Measurements from ENCODE around the gene ALG14. TPM values are rescaled to one million over a fixed set of nuclear protein-coding genes. Genes with fewer than 3 reads are reported as not detected.

ALG14 gene
- total and polyA plus RNA-seq, 4 experiments from 2014 or later, result 1.1 to 6.8 (median 3.7) TPM

DNA sequence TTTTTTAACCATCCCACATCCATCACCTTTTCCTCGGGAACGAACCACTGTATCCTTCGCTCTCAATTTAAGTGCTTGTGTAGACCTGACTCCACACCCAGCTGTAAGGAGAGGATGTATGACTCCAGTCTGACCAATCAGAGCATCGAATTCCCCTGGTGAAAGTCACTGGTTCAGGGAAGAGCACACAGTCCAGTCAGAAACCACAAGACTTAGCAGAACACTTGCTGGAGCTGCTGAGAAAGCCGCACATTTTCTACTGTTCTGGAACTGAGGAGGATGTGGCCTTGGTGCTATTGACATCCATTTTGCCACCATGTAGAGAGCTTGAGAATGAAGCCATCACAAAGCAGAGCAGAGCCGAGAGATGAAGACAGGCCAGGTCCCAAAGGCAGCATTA is 86.0 kb downstream of the ALG14 start:
- Mint-ChIP-seq H3K4me3 (no peak overlapping the region), H3K4me1 (no peaks in the 10 kb centered on the region), H3K27ac (no peak overlapping the region), H3K27me3 (no peaks in the 10 kb centered on the region), H3K36me3 (peaks cover 0 to 14% of the 10 kb centered on the region in 2 donors), H3K9me3 (no peaks in the 10 kb centered on the region)
- ChIA-PET POLR2A (ENCODE audit: partially characterized antibody) (no interaction called here), CTCF (ENCODE audit: partially characterized antibody) (no interaction called here)
- intact Hi-C loops (cut with micrococcal nuclease), result loop anchor here (10.0 kb wide), 1 partner anchor 62 kb away; the partner anchor contains the start of gene CNN3
- DNase-seq, result no peak
- H3K27ac ChIP-seq (ENCODE audit: low read depth, low read length), result no peak overlapping the region
- H3K4me3 ChIP-seq (ENCODE audit: low read length in 2 of 2), result no peak overlapping the region
- no peaks in the 10 kb centered on the region for H3K9me3 ChIP-seq (ENCODE audit: control insufficient read depth in 1 of 2, low read length in 2 of 2)
- no peaks in the 10 kb centered on the region for H3K4me1 ChIP-seq (ENCODE audit: insufficient read depth, low read length)
- no peaks in the 10 kb centered on the region for H3K27me3 ChIP-seq (ENCODE audit: insufficient read depth, low read length)
- H3K36me3 ChIP-seq (ENCODE audit: insufficient read depth, low read length), result no peaks in the 10 kb centered on the region

DNA sequence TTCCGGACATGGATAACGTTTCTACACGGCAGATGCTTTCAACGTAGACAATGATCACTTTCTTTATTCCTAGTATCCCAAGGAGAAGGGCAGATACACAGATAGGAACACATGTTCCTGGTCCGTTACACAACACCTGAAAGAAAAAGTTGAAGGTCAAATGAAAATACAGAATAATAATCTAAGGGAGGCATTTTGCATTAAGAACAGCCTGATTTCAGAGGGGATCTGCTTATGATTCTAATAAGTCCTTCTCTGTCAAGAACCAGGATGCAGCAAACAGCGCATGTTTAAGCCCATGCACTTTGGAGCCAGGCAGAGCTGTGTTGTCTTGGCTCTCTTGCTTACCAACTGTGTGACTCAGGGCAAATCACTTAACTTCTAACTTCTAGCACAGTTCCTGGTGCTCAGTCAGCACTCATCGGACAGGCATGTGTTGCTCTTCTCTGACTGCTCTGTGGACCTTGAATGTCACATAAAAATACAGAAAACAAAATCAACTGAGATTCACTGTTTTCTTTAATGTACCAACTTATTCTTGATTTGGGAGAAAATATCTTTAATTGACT is 89.5 kb downstream of the ALG14 start:
- H3K27ac Mint-ChIP-seq, result no peak overlapping the region

DNA sequence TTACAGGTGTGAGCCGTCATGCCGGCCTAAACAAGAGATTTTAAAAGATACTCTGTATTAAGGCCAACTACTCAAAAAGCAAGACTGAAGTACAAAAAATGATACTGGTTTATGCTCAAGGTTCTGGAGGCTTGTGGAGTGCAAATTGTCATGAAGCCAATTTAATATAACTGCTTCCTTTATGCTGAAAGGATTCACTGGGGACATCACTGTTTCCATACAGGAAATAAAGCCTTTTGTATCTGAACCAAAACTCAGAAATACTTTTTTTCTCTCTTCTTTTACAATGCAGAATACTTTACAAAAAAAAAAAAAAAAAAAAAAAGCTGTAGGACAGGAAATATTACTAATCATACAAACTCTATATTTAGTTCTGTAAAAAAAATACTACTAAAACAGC is 90.4 kb downstream of the ALG14 start:
- ChIA-PET POLR2A (ENCODE audit: partially characterized antibody) (no interaction called here), CTCF (ENCODE audit: partially characterized antibody) (no interaction called here)
- Histone ChIP-seq H3K4me1 (ENCODE audit: insufficient read depth, low read length) (peaks cover 3% of the 10 kb centered on the region), H3K9me3 (ENCODE audit: control insufficient read depth in 1 of 2, low read length in 2 of 2) (no peaks in the 10 kb centered on the region), H3K4me3 (ENCODE audit: low read length in 2 of 2) (no peak overlapping the region), H3K27me3 (ENCODE audit: insufficient read depth, low read length) (no peaks in the 10 kb centered on the region), H3K27ac (ENCODE audit: low read depth, low read length) (no peak overlapping the region), H3K36me3 (ENCODE audit: insufficient read depth, low read length) (no peaks in the 10 kb centered on the region)
- Mint-ChIP-seq H3K9me3 (no peaks in the 10 kb centered on the region), H3K4me1 (peaks cover 0 to 5% (median 4%) of the 10 kb centered on the region in 4 donors), H3K27ac (no peak overlapping the region), H3K4me3 (no peak overlapping the region), H3K27me3 (no peaks in the 10 kb centered on the region), H3K36me3 (peaks cover 0 to 6% of the 10 kb centered on the region in 2 donors)
- DNase-seq, result no peak
- intact Hi-C loops (cut with micrococcal nuclease), result loop anchor here (10.0 kb wide), 1 partner anchor 58 kb away; the partner anchor contains the start of gene CNN3

More for the DNA sequence above, 89.5 kb downstream of the ALG14 start:
- Mint-ChIP-seq H3K27me3 (no peaks in the 10 kb centered on the region), H3K4me1 (peaks cover 0 to 5% (median 4%) of the 10 kb centered on the region in 4 donors), H3K36me3 (peaks cover 0 to 8% of the 10 kb centered on the region in 2 donors), H3K9me3 (no peaks in the 10 kb centered on the region), H3K4me3 (no peak overlapping the region)
- intact Hi-C loops (cut with micrococcal nuclease), result loop anchor here (10.0 kb wide), 1 partner anchor 58 kb away; the partner anchor contains the start of gene CNN3
- H3K4me1 ChIP-seq (ENCODE audit: insufficient read depth, low read length), result peaks cover 3% of the 10 kb centered on the region
- CTCF ChIA-PET (ENCODE audit: partially characterized antibody), result no interaction called here
- H3K27me3 ChIP-seq (ENCODE audit: insufficient read depth, low read length), result no peaks in the 10 kb centered on the region
- no peak for DNase-seq
- no peak overlapping the region for H3K4me3 ChIP-seq (ENCODE audit: low read length in 2 of 2)
- POLR2A ChIA-PET (ENCODE audit: partially characterized antibody), result no interaction called here
- H3K9me3 ChIP-seq (ENCODE audit: control insufficient read depth in 1 of 2, low read length in 2 of 2), result no peaks in the 10 kb centered on the region
- H3K27ac ChIP-seq (ENCODE audit: low read depth, low read length), result no peak overlapping the region
- H3K36me3 ChIP-seq (ENCODE audit: insufficient read depth, low read length), result no peaks in the 10 kb centered on the region

DNA sequence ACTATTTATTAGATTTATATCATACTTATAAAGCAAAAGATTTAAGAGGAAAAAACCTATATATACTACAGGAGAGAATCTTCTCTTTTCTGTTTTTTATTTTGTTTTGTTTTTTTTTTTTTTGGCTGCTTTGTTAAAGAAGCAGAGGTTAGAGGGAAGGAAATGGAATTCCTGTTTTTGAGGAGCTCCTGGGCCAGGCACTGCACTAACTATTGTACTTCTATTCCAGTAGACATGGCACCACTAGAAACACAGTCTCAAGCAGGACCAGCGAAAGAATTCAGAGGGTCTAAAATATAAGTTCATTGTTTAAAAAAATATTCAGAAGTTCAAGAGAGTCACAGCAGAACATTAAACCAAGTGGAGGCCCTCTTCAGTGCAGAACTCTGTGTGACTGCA is 91.2 kb downstream of the ALG14 start:
- DNase-seq, result no peak
- no peaks in the 10 kb centered on the region for H3K36me3 ChIP-seq (ENCODE audit: insufficient read depth, low read length)
- ChIA-PET POLR2A (ENCODE audit: partially characterized antibody) (no interaction called here), CTCF (ENCODE audit: partially characterized antibody) (no interaction called here)
- H3K27ac ChIP-seq (ENCODE audit: low read depth, low read length), result no peak overlapping the region
- H3K4me3 Mint-ChIP-seq, result no peak overlapping the region
- H3K27ac Mint-ChIP-seq, result no peak overlapping the region
- H3K36me3 Mint-ChIP-seq, result no peaks in the 10 kb centered on the region
- intact Hi-C loops (cut with micrococcal nuclease), result loop anchor here (10.0 kb wide), 1 partner anchor 57 kb away; the partner anchor contains the start of gene CNN3
- H3K4me1 ChIP-seq (ENCODE audit: insufficient read depth, low read length), result peaks cover 3% of the 10 kb centered on the region
- no peaks in the 10 kb centered on the region for H3K9me3 ChIP-seq (ENCODE audit: control insufficient read depth in 1 of 2, low read length in 2 of 2)
- no peak overlapping the region for H3K4me3 ChIP-seq (ENCODE audit: low read length in 2 of 2)
- H3K9me3 Mint-ChIP-seq, result no peaks in the 10 kb centered on the region
- H3K27me3 Mint-ChIP-seq, result no peaks in the 10 kb centered on the region
- H3K4me1 Mint-ChIP-seq, result peaks cover 0 to 5% (median 4%) of the 10 kb centered on the region in 4 donors
- no peaks in the 10 kb centered on the region for H3K27me3 ChIP-seq (ENCODE audit: insufficient read depth, low read length)

DNA sequence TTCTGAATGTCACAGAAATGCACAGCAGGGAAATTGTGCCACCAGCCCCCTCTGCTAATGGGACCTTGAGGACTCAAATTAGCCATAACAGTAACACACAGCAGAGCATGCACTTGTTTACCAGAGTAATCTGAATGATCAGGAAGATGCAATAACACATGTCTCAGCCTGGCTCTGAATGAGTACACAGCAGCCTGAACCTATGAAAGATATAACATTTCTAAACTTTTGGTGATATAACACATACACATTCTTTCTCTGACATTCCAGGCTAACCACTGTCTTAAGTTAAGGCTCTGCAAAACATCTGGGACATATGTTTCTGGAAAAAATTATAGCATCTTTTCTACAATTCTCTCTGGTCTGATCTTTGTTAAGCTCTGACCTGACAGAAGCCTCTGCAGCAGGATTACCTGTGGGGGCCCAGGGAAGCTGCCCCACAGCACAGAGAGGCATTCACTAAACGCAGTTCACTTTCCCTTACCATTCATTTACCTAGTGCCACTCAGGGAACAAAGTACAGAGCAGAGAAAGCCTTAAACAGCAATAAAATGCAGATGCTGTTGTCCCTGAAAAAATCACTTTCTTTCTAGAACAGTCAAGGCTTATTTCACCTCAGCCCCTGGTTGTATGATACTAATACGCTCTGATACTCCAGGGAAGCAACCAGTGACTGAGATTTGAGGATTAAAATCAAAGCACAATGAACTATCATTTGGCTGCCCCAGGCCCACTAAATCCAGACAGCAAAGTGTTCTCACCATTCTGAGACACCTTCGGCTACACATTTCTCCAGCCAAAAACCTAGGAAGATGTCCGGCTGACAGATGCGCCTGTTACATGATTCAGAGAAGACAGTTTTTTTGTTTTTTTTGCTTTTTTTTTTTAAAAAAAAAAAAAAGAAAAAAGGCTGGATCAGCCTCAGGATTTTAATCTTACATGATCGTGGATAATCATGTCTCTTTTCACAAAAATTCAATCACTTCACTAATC is 91.9 kb downstream of the ALG14 start:
- no peak for DNase-seq
- ChIA-PET POLR2A (ENCODE audit: partially characterized antibody) (no interaction called here), CTCF (ENCODE audit: partially characterized antibody) (no interaction called here)
- Mint-ChIP-seq H3K27ac (peak overlapping the region in 2 of 7 donors; percentile 30 to 31), H3K9me3 (no peaks in the 10 kb centered on the region), H3K4me3 (no peak overlapping the region), H3K4me1 (peaks cover 0 to 5% (median 4%) of the 10 kb centered on the region in 4 donors), H3K27me3 (no peaks in the 10 kb centered on the region), H3K36me3 (no peaks in the 10 kb centered on the region)
- Histone ChIP-seq H3K4me1 (ENCODE audit: insufficient read depth, low read length) (peaks cover 3% of the 10 kb centered on the region), H3K27me3 (ENCODE audit: insufficient read depth, low read length) (no peaks in the 10 kb centered on the region), H3K9me3 (ENCODE audit: control insufficient read depth in 1 of 2, low read length in 2 of 2) (no peaks in the 10 kb centered on the region), H3K36me3 (ENCODE audit: insufficient read depth, low read length) (no peaks in the 10 kb centered on the region), H3K4me3 (ENCODE audit: low read length in 2 of 2) (no peak overlapping the region), H3K27ac (ENCODE audit: low read depth, low read length) (no peak overlapping the region)
- intact Hi-C loops (cut with micrococcal nuclease), result loop anchor here (10.0 kb wide), 1 partner anchor 56 kb away; the partner anchor contains the start of gene CNN3

DNA sequence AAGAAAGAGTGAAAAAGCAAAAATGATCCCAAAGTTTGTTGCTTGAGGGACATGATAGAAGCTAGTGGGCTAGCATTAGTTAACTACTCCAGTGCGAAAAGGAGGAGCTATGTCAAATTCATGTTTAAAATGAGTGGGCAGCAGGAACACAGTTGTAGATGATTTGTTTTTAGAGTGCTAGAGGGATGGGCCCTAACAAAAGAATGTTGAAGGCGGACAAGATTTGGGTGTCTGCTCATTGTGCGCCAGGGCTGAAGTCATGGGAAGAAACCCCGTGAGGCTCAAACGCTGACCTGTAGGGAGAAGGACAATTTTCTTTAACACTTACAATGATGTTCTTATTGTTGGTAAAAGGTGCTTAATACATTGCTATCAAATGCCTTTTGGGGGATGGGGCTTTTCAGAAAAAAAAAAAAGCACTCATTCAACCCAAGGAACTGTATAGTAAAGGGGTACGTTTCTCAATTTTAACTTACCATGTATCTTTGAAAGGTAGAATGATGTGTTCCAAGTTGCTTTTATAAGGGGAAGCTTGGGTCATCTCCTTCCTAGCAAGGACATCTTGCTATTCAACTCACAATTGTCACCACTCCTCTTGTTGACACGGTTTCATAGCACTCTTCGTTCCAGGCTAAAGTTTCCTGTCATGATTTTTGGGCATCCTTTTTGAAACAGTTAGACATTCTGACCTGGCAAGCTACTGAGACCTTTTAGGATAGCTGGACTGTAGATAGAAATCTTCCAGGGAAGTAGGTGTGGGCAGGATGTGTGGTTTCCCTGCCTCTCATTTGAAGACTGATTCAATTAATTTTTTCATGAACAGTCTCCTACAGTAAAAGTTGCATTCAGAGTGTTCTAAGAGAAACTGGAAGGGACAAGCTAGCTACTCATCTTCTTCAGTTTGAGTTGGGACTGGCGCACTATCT is 92.8 kb downstream of the ALG14 start:
- H3K4me1 ChIP-seq (ENCODE audit: insufficient read depth, low read length), result peaks cover 3% of the 10 kb centered on the region
- no peaks in the 10 kb centered on the region for H3K36me3 Mint-ChIP-seq
- H3K27ac Mint-ChIP-seq, result peak overlapping the region in 2 of 7 donors; percentile 27 to 31
- H3K27me3 ChIP-seq (ENCODE audit: insufficient read depth, low read length), result no peaks in the 10 kb centered on the region
- H3K4me3 ChIP-seq (ENCODE audit: low read length in 2 of 2), result no peak overlapping the region
- peaks cover 0 to 5% (median 4%) of the 10 kb centered on the region in 4 donors for H3K4me1 Mint-ChIP-seq
- no peaks in the 10 kb centered on the region for H3K36me3 ChIP-seq (ENCODE audit: insufficient read depth, low read length)
- no peaks in the 10 kb centered on the region for H3K9me3 Mint-ChIP-seq
- no peaks in the 10 kb centered on the region for H3K27me3 Mint-ChIP-seq
- CTCF ChIA-PET (ENCODE audit: partially characterized antibody), result interaction anchor here (0.7 kb wide), 1 partner anchor 1907 kb away, joined by 3 read pairs; no protein-coding TSS in a partner anchor
- no peak overlapping the region for H3K4me3 Mint-ChIP-seq
- no peaks in the 10 kb centered on the region for H3K9me3 ChIP-seq (ENCODE audit: control insufficient read depth in 1 of 2, low read length in 2 of 2)
- intact Hi-C loops (cut with micrococcal nuclease), result loop anchor here (10.0 kb wide), 1 partner anchor 55 kb away; the partner anchor contains the start of gene CNN3
- DNase-seq, result no peak
- POLR2A ChIA-PET (ENCODE audit: partially characterized antibody), result no interaction called here
- H3K27ac ChIP-seq (ENCODE audit: low read depth, low read length), result no peak overlapping the region
